ENCODE data around the gene SERPINA7.
A peak's percentile ranks its signal among the peaks of the same experiment; 100 is the strongest.
"Not testable (repeated sequence)": the region's sequence is repeated elsewhere in the genome, so short reads cannot be mapped to it uniquely, and the experiment has no call there.

SERPINA7 gene, protein sequence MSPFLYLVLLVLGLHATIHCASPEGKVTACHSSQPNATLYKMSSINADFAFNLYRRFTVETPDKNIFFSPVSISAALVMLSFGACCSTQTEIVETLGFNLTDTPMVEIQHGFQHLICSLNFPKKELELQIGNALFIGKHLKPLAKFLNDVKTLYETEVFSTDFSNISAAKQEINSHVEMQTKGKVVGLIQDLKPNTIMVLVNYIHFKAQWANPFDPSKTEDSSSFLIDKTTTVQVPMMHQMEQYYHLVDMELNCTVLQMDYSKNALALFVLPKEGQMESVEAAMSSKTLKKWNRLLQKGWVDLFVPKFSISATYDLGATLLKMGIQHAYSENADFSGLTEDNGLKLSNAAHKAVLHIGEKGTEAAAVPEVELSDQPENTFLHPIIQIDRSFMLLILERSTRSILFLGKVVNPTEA

DNA sequence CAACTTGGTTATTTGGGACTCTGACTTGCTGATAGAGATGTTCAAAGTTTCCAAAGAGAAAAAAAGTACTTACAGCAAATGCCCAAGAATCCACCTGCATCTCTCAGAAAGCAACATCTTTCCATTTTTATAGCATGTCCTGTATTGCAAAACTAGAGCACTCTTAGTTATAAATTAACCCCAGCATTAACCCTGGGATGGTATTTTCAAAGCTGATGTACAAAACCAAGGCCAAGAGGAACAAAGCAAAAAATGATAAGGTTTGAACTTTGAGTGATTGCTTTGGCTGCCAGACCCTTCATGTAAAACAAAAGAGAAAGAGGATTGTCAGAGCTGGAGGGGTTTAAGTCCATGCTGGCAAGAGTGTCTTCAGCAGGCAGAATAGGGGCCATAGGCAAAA lies at the start of gene SERPINA7:
TSS of gene SERPINA7 (minus strand) at position 103 of the 400 bp plus-strand sequence. CDS start 1,669 bp downstream, outside the sequence.
- no peak for DNase-seq

DNA sequence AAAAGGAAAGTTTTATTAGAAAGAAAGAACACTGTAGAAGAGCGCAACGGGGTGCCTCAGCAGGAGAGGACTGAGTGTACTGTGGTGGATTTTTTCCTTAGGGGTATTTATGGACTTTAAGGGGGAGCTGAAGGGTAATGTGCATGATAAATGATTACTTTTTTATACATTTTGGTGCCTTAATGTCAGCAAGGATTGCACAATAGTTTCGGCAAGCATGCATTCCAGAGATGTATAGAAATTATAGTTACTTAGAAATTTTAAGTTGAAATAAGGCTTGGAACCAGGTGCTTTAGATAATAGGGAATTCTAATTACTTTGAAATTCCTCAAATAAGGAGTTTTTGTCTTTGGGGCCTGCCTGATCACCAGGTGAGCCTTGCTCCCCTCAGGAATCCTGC lies 30.5 kb upstream of the SERPINA7 start:
- DNase-seq, result no peak

DNA sequence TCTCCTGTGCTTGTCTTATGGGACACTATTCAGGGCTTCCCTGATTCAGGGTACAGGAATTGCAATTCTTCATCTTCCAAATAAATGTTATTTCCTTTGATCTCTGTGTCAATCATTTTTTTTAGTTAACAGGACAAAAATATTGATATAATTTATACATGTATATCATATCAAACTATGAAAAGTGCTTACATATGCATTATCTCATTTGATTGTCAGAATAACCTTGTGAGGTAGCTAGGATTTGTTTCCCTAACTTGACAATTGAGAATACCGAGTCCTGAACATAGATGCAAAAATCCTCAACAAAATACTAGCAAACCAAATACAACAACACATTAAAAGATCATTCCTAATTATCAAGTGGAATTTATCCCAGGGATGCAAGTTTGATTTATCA lies 11.5 kb upstream of the SERPINA7 start:
- DNase-seq, result no peak

DNA sequence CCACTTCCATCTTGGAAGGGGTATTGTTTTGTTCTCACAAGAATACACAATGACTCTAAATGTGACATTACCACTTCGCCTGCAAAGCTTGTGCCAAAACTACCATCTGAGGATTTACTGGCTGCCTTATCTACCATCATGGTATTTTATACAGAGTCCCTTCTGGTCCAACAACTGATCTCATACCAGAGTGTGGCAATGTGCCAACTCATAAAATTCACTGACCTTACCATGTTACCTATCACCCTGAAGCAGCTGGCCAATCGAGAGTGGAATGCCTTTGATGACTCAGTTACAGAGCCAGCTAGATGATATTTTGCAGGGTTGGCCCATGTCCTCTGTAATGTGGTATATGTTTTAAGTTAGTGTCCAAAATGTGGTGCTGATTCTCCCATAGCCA lies 3.8 kb upstream of the SERPINA7 start:
- no peak for DNase-seq

DNA sequence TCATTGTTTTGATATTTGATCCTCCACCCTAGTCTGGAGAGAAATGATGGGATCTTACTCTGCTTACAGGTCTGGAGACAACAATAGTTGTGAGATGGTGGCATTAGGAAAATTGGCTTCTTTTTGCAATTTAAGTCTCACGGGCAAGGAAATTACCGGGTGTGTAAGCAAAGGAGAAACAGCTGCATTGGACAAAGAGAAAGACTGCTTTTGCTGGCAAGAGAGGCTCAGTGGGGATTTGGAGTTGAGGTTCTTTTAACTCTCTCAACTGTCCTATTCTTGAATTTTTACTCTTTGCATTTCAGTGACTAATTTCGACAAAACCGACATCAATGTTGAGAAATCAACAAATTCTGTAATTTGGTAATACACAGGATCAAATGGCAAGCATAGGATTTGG lies 2.3 kb upstream of the SERPINA7 start:
- DNase-seq, result no peak

DNA sequence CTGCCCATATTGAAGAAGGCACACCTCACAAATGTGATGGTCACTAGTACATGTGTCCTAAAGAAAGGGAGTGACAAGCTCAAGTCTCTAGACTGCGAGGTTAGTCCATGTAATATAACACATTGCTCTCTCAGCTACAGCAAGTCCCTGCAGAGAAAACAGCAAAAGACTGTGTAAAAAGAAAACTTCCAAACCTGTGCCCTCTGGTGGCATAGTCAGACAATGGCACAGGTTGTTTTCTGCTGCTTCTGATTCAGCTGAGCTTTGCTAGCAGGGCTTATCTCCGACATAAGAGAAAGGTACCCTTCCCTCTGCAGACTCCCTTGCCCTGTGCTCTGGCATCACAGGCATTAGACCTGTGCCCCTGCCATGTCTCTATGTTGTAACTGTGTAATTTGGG lies 1.4 kb upstream of the SERPINA7 start:
- DNase-seq, result peak in 5 of 58 donors; percentile 0 to 1 (median 0)

DNA sequence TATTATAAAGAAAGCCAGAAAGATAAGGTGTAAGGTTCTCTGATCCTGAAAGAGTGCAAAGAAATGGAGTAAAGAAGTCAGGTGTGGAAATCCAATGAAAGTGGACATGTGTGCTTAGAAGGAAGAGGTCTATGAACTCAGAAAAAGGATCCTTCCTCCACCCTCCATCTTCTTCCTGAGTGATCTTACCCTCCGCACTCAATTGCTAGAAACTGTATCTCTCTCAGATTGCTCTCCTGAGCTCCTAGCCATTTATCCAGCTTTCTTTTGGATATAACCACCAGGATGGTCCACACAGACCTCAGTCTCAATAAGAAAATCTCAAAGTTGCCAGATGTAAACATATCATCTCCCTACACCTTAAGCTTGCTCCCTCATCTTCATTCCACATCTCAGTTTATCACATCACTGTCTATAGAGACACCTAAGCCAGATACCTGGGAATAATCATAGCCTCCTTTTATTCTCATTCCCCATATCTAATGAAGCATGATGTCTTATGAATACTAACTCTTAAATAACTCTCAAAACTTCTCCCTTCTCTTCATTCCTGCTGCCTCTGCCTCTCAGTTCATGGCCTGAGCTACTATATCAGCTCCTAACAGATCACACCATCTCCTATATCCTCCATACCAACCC lies 573 bp downstream of the SERPINA7 start:
- no peak for DNase-seq

DNA sequence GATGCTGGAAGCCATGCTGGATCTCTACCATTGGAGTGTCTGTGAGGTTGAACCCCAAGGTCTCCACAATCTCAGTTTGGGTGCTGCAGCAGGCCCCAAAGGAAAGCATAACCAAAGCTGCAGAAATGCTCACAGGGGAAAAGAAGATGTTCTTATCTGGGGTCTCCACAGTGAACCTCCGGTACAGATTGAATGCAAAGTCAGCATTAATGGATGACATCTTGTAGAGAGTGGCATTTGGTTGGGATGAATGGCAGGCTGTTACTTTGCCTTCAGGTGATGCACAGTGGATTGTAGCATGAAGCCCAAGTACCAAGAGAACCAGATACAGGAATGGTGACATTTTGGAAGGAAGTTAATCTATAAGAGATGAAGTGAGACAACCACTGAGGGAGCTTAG lies 1.8 kb downstream of the SERPINA7 start:
- DNase-seq, result no peak

DNA sequence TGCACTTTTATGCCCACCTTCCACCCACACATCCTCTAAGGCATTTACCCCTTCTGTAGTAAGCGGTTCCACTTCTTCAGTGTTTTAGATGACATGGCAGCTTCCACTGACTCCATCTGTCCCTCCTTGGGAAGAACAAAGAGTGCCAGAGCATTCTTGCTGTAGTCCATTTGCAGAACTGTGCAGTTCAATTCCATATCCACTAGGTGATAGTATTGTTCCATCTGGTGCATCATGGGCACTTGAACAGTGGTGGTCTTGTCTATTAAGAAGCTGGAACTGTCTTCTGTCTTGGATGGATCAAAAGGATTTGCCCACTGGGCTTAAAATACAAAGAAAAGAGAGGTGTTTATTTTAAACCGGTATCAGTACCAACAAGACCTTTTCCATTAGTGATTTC lies 3.5 kb downstream of the SERPINA7 start:
- DNase-seq, result no peak

DNA sequence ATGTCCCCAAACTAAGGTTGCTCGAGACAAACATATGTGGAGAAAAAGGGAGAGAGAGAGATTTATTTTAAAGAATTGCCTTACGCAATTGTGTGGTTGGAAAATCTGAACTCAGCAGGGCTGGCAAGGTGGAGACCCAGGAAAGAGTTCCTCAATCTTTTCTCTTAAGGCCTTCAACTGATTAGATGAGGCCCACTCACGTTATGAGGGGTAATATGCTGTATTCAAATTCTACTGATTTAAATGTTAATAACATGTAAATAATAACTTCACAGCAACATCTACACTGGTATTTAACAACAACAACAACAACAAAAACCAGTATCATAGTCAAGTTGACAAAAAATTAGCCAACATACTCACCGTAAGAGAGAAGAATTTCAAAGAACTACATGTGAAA lies 14.6 kb downstream of the SERPINA7 start:
- no peak for DNase-seq

DNA sequence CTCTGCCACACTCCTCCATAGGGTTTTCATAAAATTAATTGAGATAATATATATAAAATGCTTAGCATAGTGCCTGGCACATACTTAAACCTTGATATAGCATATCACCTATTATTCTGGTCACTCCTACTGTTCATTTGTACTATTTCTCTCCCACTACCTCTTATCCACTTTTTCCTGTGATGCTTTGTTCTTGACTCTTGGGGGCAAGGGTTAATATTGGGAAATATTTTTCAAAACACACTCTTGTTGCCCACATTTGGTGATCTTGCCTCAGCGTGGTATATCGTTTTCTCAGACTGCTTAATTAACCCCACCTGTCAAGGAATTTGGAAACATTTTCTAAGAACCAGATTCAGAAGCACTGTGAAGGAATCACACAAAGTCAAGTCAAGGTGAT lies 16.3 kb downstream of the SERPINA7 start:
- DNase-seq, result no peak

DNA sequence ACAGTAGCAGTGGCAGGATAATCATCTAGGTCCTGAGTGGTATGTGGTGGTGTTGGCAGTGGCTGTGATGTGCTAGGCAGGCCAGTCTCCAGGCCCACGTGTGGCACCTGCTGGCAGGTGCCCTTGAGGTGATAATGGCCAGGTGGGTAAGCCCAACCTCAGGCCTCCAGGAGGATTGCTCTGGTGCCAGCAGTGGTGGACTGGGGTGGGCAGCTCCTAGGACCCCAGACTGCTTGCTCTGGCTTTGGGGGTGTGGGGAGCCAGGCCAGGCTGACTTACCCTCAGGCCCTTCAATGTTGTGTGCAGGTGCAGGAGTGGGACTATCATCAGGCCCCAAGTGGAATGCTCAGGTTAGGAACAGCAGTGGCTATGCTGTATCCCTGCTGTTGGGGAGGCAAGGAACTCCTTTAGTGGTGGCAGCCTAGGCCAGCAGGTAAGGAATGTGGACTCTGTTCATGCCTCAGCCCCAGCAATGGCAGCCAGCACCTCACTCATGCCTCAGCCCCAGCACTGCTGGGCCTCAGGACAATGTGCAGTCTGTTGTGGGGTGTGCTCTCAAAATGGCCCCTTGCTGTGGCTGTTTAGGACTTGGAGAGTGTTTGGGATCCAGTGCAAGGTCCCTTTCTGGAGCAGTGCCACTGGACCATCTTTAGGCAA lies 24.3 kb downstream of the SERPINA7 start:
- DNase-seq, result no peak

DNA sequence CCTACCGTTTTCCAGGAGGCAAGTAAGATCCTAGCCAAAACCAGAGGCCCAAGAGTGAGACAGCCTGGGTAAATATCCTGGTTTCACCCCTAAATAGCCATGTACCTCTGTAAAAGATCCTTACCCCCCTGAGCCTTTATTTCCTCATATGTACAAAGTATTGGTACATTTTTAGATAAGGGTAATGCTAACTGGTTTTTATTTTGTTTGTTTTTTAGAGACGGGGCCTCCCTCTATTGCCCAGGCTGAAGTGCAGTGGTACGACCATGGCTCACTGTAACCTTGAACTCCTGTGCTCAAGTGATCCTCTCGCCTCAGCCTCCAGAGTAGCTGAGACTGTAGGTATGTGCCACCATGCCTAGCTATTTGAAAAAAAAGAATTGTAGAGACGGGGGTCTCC lies 29.4 kb downstream of the SERPINA7 start:
- no peak for DNase-seq

DNA sequence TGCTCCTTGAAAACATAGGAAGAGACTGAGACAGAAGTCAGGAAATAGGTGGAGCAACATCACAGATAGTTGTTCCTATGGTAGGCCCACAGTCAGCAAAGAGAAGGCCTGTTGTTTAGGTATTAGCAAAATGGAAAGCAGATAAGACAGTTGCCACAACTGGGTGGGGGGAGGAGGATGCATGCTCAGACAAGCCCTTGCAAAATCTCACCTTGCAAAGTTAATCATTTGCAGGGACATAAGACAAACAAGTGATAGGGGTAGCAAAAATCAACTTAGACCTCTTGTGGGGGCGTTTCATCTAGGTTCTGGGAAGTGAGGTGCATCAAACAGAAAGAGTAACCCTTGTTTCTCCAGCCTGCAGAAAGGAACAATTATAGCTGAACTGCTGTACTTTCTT lies 30.7 kb downstream of the SERPINA7 start:
- no peak for DNase-seq

DNA sequence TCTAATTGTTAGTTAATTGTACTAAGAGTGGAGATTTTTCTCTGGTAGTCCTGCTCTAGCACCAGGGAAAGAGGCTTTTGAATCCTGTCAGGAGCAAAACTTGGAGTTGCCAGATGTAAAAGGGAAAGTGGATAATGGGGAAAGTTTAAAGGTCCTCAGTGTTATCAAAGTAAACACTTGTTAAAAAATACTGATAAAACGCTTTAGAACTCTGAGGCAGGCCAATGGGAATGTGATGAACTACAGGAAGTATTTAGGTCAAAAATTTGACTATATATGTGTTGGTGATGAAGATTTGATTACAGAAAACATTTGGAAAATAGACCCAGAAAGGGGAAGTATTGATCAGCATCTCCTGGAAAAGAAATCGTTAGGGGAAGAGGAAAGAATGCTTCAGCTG lies 32.8 kb downstream of the SERPINA7 start:
- DNase-seq, result no peak

DNA sequence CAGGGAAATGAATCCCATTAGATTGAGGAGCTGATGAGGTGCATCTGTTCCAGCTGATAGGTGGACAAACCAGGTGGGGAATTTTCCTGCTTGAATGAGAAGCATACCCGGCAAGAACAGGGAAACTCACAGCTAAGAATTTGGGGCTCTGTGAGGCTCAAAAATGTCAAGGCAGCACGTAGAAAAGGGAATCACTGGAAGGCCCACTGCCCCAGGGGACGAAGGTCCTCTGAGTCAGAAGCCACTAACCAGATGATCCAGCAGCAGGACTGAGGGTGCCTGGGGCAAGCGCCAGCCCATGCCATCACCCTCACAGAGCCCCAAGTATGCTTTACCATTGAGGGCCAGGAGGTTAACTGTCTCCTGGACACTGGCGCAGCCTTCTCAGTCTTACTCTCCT lies 37.9 kb downstream of the SERPINA7 start:
- not testable (repeated sequence) for DNase-seq

DNA sequence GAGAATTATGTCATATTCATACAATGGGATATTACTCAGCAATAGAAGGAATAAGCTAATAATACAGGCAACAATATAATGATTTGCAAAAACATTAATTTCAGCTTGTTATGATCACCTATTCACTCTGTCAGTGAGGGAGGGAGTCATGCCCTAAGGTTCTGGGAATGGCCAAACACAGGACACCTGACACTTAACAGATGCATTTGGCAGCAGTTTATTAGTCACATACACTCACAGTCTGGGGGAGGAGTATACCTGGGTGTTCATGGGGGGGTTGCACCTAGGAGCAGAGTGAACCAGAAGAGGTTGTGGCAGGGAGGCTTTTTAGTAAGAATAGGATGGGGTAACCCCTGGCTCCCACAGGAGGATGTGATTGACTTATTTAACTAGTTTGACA lies 38.3 kb downstream of the SERPINA7 start:
- DNase-seq, result no peak

DNA sequence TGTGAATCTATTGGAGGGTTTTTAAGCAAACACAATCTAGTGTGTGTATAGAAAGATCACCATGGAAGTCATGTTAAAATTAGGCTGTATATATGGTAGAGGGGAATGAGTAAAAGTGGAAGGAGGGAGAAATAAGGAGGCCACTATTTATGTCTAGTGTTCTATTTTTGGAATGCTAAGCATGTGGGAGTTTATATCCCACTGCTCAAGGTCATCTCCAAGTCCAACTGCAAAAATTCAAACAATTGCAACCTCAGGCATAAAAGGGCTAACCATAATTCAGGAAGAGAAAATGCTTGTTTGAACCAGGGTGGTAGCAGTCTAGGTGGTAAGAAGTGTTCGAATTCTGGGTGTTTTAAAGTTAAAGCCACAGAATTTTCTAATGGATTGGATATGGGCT lies 39.2 kb downstream of the SERPINA7 start:
- no peak for DNase-seq

DNA sequence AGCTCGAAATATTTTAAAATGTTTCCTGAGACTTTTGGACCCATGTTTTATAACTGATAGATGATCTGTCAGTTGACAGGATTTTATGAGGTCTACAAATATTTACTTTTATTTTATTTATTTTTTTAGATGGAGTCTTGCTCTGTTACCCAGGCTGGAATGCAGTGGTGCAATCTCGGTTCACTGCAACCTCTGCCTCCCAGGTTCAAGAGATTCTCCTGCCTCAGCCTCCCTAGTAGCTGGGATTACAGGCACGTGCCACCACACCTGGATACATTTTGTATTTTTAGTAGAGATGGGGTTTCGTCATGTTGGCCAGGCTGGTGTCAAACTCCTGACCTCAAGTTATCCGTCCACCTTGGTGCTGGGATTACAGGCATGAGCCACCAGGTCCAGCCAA lies 50.0 kb downstream of the SERPINA7 start:
- not testable (repeated sequence) for DNase-seq
